ENCODE data around the gene SLC2A4RG. TPM values are rescaled to one million over a fixed set of nuclear protein-coding genes. Genes with fewer than 3 reads are reported as not detected.

SLC2A4RG gene
- total RNA-seq, 1 donor from 2014 or later, result 80.7 TPM

DNA sequence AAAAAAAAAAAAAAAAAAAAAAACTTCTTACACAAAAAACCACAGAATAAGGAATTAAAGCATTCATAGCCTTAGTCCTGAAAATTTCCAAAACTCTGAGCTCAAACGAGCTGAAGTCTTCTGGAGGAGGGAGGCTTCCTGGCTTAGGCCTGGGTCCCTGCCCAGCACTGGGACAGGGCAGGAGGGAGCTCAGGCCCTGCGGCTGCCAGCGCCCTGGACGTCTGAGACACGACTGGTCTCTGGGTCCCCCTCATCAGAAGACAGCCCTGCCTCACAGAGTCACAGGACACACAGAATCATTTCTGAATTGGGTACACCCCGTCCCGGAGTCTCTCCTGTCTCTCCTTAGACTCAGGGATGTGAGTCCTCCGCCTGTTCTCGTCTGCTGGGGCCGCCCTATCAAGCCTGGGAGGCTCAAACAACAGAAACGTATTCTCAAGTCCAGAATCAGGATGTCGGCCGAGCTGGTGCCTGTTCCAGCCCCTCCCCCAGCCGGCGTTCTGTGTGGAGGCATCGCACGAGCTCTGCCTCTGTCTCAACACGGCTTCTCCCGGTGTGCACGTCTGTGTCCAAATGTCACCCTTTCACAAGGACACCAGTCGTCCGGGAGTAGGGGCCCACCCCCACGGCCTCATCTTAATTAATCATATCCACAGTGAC lies 52.1 kb downstream of the SLC2A4RG start:
- TF ChIP-seq, protein P1, sequence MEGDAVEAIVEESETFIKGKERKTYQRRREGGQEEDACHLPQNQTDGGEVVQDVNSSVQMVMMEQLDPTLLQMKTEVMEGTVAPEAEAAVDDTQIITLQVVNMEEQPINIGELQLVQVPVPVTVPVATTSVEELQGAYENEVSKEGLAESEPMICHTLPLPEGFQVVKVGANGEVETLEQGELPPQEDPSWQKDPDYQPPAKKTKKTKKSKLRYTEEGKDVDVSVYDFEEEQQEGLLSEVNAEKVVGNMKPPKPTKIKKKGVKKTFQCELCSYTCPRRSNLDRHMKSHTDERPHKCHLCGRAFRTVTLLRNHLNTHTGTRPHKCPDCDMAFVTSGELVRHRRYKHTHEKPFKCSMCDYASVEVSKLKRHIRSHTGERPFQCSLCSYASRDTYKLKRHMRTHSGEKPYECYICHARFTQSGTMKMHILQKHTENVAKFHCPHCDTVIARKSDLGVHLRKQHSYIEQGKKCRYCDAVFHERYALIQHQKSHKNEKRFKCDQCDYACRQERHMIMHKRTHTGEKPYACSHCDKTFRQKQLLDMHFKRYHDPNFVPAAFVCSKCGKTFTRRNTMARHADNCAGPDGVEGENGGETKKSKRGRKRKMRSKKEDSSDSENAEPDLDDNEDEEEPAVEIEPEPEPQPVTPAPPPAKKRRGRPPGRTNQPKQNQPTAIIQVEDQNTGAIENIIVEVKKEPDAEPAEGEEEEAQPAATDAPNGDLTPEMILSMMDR (IDR thresholded peaks at IDR 0.05), result no peak
- H3K4me1 Mint-ChIP-seq (ENCODE audit: unreplicated experiment), result peaks cover 2% of the 10 kb centered on the region
- peak overlapping the region; percentile 31 for H3K27ac Mint-ChIP-seq (ENCODE audit: unreplicated experiment)
- H3K9me3 Mint-ChIP-seq (ENCODE audit: unreplicated experiment), result no peaks in the 10 kb centered on the region
- peaks cover 5% of the 10 kb centered on the region for H3K36me3 Mint-ChIP-seq (ENCODE audit: unreplicated experiment)
- no peak for DNase-seq (ENCODE audit: extremely low spot score, unreplicated experiment)
- H3K27me3 Mint-ChIP-seq (ENCODE audit: unreplicated experiment), result no peaks in the 10 kb centered on the region
- no peak overlapping the region for H3K4me3 Mint-ChIP-seq (ENCODE audit: unreplicated experiment)

DNA sequence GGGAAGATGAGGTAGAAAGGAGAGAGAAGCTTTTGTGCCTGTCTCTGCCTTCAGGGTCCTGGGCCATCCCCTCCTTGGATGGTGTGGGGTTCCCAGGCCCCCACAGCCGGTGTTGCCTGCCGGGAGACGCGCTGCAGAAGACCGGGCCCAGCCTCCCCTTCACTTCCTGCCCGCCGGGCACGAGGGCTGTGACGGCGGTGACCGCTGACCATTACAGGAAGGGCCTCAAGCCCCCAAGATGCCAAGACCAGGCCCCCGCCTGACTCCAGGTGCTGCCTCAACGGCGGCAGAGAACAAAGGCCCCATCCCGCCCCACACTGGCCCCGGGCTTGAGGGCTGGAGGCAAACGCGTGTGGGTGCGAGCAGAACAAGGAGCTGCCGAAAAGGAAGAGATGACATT lies 53.3 kb downstream of the SLC2A4RG start:
- no peaks in the 10 kb centered on the region for H3K27me3 Mint-ChIP-seq (ENCODE audit: unreplicated experiment)
- no peak for DNase-seq (ENCODE audit: extremely low spot score, unreplicated experiment)
- H3K4me3 Mint-ChIP-seq (ENCODE audit: unreplicated experiment), result no peak overlapping the region
- TF ChIP-seq, protein P1 (IDR thresholded peaks at IDR 0.05), result no peak
- H3K27ac Mint-ChIP-seq (ENCODE audit: unreplicated experiment), result no peak overlapping the region
- H3K4me1 Mint-ChIP-seq (ENCODE audit: unreplicated experiment), result peaks cover 2% of the 10 kb centered on the region
- no peaks in the 10 kb centered on the region for H3K9me3 Mint-ChIP-seq (ENCODE audit: unreplicated experiment)
- H3K36me3 Mint-ChIP-seq (ENCODE audit: unreplicated experiment), result peaks cover 5% of the 10 kb centered on the region

Other genes with a start within 250 kb of the SLC2A4RG start
- gene EEF1A2, start 240.7 kb upstream of the SLC2A4RG start, total RNA-seq, result 0.56 and 0.68 TPM in 2 replicates
- 220 and 239 TPM in 2 replicates for gene PPDPF, start 219.0 kb upstream of the SLC2A4RG start, total RNA-seq
- gene PTK6, start 202.4 kb upstream of the SLC2A4RG start, total RNA-seq, result 0.13 TPM in 1 of 2 replicates, not detected in the other
- not detected in 2 replicates for gene SRMS, start 192.0 kb upstream of the SLC2A4RG start, total RNA-seq
- 0.13 and 0.34 TPM in 2 replicates for gene FNDC11, start 185.6 kb upstream of the SLC2A4RG start, total RNA-seq
- 25.0 and 29.0 TPM in 2 replicates for gene HELZ2, start 165.5 kb upstream of the SLC2A4RG start, total RNA-seq
- 10.9 and 12.1 TPM in 2 replicates for gene GMEB2, start 112.7 kb upstream of the SLC2A4RG start, total RNA-seq
- 32.0 and 33.2 TPM in 2 replicates for gene STMN3, start 86.4 kb upstream of the SLC2A4RG start, total RNA-seq
- 34.1 and 35.5 TPM in 2 replicates for gene RTEL1, start 81.5 kb upstream of the SLC2A4RG start, total RNA-seq
- gene TNFRSF6B, start 43.1 kb upstream of the SLC2A4RG start, total RNA-seq, result 0.84 and 2.3 TPM in 2 replicates
- 46.1 and 46.7 TPM in 2 replicates for gene ARFRP1, start 31.8 kb upstream of the SLC2A4RG start, total RNA-seq
- gene ZGPAT, start 31.7 kb upstream of the SLC2A4RG start, total RNA-seq, result 24.3 and 28.0 TPM in 2 replicates
- 9.4 and 12.5 TPM in 2 replicates for gene LIME1, start 3.1 kb upstream of the SLC2A4RG start, total RNA-seq
- gene ZBTB46, start 91.5 kb downstream of the SLC2A4RG start, total RNA-seq, result 20.5 and 20.9 TPM in 2 replicates
- not detected in 2 replicates for gene ABHD16B, start 121.7 kb downstream of the SLC2A4RG start, total RNA-seq
- gene TPD52L2, start 125.5 kb downstream of the SLC2A4RG start, total RNA-seq, result 102 and 109 TPM in 2 replicates
- 41.2 and 42.7 TPM in 2 replicates for gene DNAJC5, start 155.3 kb downstream of the SLC2A4RG start, total RNA-seq
- gene UCKL1, start 216.6 kb downstream of the SLC2A4RG start, total RNA-seq, result 35.5 and 35.9 TPM in 2 replicates
- gene ZNF512B, start 230.2 kb downstream of the SLC2A4RG start, total RNA-seq, result 39.7 and 40.9 TPM in 2 replicates
- 3.5 and 3.7 TPM in 2 replicates for gene SAMD10, start 239.9 kb downstream of the SLC2A4RG start, total RNA-seq
- 68.3 and 71.9 TPM in 2 replicates for gene PRPF6, start 241.4 kb downstream of the SLC2A4RG start, total RNA-seq